MM.1S (cell line): ENCODE results near the gene TIPIN.
"Not testable (repeated sequence)": the region's sequence is repeated elsewhere in the genome, so short reads cannot be mapped to it uniquely, and the experiment has no call there.

ENCODE experiments used
- CTCF ChIP-seq: fragments of 300-600 bp; sonication (generic); IDR thresholded peaks from 2 replicates; pipeline ENCODE4 v1.5.1; 2016; ENCODE audit warnings: antibody characterized with exemption, low read length, mixed read lengths
- EZH2 ChIP-seq: fragments of 300-600 bp; sonication (generic); optimal IDR thresholded peaks from 2 replicates; pipeline ENCODE3; 2017; ENCODE audit warnings: low read depth, mild to moderate bottlenecking, antibody characterized with exemption, low read length, mixed read lengths

- not testable (repeated sequence) for TF ChIP-seq CTCF, EZH2
Measured at GRCh38 chr15:66304425-66304824, 52.1 kb downstream of the TIPIN start.
